HG03103 (cell line): ENCODE data around the gene GNG12.
A peak's percentile ranks its signal among the peaks of the same experiment; 100 is the strongest.

Experiments used
- ATAC-seq: cut with Tn5 transposase; IDR thresholded peaks from one replicate; pipeline ENCODE4 v1.9.1; 2021; ENCODE audit warnings: low read depth; ENCODE audit not compliant: unreplicated experiment

The GNG12 gene

DNA sequence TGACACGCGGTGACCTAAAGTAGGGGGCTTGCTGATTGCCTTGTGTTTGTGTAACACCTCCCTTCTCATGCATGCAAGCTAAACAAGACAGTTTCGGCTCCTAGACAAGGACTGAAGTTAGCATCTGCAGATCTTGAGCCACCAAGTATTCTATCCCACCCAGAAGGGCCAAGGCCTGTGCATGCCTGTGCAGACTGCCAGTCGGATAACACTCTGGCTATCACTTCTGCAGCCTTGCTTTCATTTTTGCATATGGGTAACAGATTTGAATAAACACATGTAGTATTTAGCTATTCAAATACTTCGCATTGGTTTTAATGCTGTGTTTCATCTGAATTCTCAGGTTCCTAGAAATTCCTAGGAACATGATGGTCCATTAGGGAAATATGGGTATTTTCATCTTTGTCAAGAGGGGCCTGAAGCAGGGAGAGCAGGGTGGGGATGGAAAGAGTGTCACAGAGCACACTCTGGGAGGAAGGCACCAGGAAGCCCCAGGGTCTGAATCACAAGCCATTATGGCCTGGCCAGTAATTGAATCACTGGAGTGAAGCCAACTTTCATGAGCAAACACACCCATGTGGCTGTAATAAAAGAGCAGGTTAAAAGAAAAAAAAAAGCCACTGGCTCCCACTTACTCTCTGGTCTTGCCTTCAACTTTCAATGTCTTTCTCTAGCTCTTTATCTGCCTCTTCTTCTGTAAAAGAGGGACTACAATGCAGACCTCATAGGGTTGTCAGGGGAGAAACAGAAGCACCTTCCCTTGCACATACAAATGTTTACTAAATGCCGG is 120.0 kb downstream of the GNG12 start:
- ATAC-seq = no peak

DNA sequence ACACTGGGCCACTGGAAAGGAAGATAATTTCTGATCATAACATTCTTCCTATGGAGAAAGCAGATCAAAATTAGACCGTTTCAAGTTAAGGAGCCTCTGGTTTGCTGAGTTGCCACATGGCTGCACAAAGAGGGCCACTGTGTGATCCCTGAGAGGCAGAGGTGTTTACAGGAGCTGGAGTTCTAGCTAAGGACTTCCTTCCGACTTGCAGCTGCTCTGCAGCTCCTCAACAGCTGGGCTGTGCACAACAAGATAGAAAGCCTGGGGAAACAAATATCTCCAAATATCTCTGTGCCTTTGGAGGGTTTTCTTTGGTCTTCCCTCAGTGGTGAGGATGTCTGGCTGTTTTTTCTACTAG is 121.4 kb downstream of the GNG12 start:
- peak; percentile 57 for ATAC-seq

DNA sequence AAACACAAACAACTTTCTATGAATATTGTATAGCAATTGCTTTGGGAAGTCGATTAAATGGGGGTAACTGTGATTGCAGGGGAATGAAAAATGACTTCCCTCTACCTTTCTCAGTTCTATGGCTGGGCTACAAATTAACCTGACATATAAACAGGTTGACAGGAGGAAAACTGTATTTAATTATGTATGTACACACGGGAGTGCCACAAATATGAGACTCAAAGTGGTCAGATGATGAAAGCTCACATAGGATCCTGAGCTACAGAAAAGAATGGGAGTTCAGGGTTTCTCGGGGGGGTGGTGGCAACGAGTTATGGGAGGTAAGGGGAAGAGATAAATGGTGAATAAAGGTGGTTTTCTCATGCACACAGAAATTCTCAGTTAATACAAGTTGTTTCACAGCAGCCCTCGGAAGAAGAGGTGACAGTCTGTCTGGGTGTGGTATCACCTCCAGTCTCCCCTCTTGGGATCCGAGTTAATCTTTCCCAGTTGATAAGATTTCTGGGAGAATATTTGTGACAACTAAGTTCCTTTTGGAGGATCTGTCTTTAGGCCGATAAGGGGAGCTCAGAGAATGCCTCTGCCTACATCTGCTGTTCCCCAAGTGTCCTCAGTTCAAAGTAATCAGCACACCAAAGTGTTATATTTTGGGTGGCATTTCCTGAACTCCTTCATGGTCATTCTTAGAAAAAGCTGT is 122.0 kb downstream of the GNG12 start:
- ATAC-seq = no peak

DNA sequence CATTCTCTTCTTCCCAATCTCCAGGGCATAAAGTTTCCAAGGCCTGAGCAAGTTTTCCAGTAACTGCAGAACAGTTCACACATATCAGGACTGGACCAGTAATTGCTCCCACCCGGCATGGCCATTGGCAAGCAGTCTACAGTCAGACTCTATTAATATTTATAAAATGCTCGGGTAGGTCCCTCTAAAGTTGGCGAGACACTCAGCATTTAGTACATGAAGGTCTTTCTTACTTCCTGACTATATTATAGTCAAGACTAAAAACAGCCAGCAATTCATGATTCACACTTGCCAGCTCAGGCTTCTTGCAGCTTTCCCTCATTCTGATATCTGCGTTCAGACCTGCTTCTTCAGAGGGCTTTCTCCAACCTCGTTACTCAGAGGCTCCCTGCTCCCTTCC is 122.8 kb downstream of the GNG12 start:
- ATAC-seq = no peak

DNA sequence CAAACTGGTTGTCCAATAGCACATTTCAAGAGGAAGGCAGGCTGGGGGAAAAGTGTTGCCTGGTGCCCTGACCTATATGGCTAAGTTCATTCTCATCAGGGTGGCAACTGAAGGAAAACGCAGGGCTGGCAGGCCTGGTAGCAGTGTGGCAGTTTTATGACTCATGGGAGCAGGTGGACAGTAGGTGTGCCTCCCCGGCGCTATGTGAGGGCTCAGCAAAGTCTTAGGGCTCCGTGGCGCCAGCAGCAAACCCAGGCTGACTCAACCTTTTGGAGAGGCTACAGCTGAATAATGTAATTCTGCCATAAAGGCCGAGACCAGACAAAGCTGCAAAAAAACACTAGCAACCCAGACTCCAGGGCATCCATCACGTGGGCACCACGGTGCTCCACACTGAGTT is 124.7 kb downstream of the GNG12 start:
- no peak for ATAC-seq

DNA sequence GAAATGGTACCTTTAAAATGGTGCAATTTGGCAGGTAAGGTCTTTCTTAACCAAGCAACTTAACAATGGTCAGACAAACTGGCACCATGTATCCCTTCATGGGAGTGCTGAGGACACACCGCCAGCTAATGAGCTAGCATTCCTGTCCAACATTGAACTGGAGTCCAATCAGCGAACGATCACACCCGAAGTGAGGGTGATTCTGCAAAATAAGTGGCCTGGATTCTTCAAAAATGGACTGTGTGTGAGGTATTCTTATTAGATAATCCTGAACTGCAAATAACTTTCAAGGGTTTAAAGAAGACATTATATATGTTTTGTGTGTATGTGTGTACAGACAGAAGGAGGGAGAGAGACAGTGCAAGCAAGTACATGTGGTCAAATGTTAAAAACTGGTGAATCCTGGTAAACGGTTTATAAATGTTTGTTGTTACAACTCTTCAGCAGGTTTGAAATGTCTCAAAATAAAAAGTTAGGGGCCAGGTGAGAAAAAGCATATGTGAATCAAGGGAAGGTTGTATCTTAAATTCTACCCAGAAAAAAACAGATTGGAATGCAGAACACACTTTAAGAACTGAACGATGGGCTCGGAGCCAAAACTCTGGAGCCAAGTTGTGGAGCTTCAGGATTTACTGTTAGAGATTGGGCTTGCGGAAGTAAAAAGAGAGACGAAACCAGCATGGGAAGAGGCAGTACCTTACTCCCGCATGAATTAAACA is 127.4 kb downstream of the GNG12 start:
- no peak for ATAC-seq

DNA sequence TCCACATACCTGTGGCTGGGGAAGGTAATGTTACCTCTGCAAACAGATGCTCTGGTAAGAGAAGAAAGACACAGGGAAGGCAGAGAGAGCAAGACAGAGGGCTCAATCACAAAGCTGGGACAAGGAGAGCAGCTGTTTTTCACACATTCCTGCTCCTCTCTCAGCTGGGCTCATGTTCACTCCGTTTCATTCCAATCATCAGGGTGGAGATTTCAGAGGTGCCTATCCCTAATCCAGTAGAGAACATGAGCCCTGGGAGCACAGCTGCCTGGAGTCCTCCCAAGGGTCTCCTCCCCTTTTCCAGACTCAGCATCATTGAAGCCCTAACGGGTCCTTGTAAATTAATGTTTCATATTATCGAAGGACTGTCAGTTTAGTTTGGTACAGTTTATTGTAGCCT is 128.9 kb downstream of the GNG12 start:
- ATAC-seq = no peak

DNA sequence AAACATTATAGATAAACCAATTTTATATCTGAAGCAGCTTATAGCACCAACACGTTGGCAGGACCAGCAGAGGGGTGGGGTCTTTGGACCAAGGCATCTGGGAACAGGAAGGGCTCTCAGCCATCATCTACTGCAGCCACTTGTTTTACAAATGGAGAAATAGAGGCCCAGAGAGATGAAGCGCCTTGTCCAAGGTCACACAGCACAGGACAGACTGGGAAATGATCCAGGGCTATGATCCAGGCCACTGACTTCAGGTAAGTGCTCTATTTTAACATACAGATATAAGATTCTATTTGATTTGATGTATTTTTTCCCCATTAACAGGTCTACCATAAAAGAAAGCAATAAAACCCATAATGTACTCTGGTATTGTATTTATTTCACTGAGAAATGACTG is 131.4 kb downstream of the GNG12 start:
- no peak for ATAC-seq

DNA sequence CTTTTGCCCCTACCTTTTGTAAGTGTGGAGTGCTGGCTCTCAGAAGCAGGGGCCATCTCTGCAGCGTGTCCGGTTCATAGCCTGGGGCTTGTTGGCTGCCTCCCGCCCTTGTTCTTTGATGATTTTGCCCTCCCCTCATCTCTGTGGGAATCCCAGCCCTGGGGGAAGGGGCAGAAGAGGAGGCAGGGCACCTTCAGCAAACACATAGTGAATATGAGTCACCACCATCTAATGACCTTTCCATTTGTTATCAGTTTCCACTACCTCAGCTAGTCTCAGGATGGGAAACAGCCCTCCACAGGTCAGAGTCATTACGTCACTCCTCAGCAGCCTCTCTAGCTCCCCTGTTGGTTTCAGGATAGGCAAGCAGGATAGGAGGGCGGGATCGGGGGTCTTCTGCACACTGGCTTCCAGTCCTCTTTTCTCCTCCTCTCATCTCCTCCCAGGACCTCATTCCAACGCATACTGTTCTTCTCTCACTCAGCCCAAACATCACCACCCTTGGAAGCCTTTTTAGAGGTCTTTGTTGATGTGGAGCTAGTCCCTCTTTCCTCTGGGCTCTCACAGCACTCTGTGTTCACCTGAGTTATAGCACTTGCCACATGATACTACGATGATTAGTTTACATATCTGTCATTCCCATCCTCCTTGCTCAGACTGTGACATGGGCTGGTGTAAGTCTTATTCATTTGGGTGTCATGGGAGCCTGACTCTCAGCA is 132.4 kb downstream of the GNG12 start:
- ATAC-seq = no peak

DNA sequence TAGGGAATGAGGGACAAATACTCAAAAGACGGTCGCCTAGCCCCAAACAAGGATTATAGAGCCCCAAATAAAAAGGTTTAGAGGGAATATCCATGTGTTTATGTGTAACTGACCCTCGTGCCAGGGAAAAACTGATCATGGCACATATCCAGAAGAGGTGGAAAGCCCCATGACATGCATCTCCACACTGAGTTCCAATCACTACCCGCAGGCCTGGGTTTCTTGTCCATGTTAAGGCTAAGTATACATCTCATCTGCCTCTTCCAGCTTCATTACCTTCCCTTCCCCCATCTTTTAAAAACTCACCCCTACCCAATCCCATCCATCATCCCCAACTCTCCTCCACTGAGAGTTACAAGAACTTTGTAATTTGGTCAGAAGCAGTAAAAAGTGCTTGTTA is 133.0 kb downstream of the GNG12 start:
- no peak for ATAC-seq

DNA sequence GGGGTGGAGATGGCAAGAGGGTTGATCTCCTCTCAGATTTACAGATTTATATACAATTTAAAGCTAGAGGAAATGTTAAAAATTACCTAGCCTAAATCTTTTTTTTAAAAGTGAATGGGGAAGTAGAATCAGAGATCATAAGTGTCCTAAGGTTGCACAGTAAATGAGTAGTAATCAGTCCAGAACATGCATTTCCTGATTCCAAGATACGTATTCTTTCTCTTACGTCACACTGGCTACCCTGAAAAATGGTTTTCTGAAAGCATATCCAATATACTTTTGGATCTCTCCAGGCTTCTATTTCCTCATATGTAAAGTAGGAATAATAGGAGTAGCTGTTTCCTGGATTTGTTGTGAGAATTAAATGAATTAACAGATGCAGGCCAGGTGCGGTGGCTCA is 136.6 kb downstream of the GNG12 start:
- no peak for ATAC-seq

DNA sequence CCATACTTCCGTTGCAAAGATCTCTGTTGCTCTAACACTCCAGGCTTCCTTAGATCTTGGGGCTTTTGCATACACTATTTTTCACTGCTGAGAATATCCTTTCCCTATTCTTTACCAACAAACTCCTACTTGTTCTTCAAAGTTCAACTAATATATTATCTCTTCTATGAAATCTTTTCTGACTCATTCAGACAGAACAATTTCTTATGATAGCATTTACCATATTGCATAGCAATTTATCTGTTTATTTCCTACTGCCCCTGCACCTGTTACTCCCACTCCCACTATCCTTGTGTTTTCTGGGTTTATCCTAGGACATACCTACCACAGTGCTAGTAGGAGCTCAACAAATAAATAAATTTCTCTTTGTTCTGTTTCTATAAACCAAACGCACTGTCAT is 137.3 kb downstream of the GNG12 start:
- no peak for ATAC-seq

DNA sequence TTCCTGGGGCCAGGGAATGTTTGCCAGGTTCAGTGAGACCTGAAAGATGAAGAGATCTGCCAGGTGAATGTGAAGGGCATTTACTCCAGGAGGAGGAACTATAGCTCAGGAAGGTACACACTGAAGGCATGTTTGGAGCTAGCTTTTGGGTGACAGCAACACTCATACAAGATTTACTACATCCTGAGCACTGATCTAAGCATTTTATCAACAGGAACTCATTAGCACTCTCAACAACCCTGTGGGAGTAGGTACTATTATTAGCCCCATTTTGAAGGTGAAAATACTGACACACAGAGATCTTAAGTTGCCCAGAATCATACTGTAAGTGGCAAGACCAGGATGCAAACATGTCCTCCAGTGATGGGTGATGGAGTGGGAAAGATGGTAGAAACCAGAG is 141.6 kb downstream of the GNG12 start:
- ATAC-seq = no peak

DNA sequence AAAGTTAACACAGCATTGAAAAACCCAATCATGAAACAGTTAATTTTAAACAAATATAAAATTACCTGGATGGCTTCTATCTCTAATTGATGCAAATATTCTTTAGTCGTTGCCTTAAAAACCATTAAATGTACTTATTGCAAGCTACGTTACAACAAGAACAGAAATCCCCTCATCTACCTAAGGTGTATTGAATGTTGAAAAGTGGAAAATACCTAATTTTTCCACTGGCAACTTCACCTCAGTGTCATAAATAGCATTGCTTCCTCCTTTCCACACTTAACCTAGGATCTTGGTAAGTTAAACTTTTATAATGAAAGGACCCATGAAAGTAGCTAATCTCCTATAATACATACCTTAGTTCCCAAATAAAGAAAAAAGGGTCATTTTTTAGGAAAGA is 142.9 kb downstream of the GNG12 start:
- no peak for ATAC-seq

DNA sequence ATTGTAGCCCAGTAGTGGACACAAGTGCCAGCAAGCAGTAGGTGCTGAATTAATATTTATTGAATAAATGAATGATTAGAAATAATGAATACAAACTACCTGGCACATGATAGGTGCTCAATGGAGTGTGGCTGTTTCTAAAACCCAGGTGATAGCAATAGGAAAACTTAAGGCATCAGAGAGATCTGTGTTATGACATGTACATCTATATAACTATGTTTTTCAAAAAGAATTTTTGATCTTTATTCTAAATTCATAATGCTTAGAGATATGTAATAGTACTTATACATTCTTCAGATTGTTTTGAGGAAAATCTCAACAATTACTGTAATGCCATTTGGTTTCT is 143.3 kb downstream of the GNG12 start:
- ATAC-seq = no peak

DNA sequence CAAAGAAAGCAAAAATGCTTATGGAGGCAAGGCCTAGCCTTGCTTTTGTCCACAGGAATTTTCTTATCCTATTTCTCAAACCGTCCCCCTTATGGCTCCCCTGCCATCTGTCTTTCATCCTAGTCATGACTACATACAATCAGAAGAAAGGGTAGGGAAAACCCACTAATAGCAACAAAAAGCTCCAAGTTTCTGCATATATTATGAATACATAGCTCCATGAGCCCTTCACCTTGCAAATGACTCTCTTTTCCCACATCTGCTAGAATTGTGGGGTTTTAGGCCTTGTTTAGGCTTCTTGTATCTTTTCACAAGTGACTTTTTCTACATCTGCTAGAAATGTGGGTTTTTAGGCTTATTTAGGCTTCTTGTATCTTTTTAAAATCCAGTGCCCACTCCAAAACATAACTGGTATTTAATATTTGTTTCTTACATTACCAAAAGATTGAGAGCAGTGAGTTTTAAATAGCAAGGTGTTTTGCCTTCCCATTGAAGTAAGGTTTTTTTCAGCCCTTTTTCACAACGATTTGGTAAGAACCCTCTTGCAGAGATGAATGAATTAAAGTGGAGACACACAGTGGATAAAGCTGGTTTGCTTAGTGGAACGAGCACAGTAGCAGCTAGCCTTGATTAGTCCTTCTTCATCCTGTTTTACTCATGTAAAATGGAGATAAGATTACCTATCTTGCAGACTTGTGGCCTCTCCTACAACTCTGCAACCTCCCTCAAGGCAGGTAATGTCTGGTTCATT is 143.8 kb downstream of the GNG12 start:
- no peak for ATAC-seq

DNA sequence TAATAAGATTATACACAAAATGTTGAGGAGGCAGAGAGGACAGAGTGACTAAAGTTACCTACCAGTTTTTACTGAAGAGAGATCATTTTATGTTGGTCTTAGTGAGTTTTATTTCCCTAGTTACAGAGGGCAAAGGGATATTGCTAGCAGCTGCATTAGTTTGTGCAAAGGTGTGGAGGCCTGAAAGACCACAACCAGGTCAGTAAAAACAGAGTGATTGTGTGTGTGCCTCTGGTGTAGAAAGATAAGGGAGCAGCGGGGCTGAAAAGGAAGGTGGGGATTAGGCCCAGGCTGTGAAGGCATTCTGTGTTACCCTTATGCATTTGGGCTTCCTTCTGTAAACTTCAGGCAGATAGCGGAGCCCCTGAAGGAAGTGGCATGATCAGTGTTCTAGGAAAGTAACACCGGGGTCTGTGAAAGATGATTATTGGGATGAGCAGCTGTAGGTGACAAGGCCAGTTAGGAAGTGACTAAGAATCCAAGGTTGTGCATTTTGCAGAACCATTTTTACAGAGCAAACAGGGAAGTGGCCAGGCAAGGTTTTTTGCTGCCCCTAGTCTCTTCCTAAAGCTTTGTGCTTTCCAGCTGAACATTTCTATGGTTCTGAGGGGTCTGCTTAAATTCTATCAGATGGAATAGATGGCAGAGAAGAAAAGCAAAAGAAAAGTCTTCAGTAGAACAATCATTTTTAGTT is 144.6 kb downstream of the GNG12 start:
- no peak for ATAC-seq

DNA sequence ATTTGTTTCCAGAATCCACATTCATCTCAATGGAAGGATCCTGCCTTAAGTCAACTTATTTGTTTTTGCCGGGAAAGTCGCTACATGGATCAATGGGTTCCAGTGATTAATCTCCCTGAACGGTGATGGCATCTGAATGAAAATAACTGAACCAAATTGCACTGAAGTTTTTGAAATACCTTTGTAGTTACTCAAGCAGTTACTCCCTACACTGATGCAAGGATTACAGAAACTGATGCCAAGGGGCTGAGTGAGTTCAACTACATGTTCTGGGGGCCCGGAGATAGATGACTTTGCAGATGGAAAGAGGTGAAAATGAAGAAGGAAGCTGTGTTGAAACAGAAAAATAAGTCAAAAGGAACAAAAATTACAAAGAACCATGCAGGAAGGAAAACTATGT is 145.6 kb downstream of the GNG12 start:
- no peak for ATAC-seq

DNA sequence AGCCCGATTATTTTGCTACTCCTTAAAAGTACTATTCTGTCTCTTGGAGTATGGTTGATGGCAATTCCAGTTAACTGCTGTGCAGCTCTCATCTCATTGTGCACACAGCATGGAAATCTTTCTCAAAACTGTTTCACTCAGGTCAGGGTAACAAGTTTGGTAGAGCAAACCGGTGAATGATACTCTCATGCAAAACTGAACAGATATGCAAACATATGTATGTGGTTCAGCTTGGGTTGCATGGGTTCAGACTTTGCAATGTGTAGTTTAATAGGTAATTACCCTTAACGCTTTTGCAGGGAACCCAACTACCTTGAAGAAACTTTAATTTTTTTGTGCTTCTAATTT is 146.1 kb downstream of the GNG12 start:
- ATAC-seq = no peak
